ENCODE data around the gene MAPK1IP1L.
"Not testable (repeated sequence)": the region's sequence is repeated elsewhere in the genome, so short reads cannot be mapped to it uniquely, and the experiment has no call there.

MAPK1IP1L gene

DNA sequence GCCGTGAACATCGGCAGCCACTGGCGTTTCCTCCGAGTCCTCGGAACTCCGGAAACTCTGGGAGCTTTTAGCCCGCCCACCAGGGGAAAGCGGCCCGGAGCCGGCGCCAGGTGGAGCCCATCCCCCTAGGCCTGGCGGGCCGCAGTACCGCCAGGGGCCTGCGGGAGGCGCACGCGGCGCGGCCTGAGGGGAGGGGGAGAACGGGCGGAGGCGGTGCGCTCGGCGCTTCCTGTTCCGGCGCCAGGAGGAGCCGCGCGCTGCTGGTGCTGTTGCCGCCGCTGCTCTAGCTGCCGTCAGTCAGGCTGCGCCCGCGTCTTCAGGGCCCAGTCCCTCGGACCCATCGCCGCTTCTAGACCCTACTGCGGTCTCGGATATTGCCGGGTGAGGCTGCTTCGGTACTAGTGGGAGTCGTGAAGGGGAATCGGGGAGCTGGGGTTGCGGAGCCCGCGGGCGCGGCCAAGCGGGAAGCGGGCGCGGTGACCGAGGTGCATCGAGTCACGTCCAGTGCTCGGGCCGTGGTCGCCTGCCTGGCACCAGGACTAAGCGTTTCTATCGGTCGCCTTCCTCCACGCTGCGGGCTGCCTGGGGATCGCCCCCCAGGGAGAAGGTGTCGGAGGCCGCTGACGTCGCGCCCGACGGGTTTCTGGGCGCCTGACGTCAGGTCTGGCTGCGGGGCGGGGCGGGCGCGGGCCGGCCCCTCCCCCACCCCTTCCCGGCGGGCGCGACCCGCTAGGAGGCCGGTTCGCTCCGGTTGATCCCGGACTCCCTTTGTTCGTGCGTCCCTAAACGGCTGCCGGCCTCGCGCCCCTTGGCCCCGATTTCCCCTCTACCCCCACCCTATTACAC, at the start of gene MAPK1IP1L:
Gene MAPK1IP1L (plus strand): TSS at position 225 of the 846 bp plus-strand sequence. CDS start 10,037 bp downstream, outside the sequence.
- peak; percentile 97 for DNase-seq (ENCODE audit: low spot score)

DNA sequence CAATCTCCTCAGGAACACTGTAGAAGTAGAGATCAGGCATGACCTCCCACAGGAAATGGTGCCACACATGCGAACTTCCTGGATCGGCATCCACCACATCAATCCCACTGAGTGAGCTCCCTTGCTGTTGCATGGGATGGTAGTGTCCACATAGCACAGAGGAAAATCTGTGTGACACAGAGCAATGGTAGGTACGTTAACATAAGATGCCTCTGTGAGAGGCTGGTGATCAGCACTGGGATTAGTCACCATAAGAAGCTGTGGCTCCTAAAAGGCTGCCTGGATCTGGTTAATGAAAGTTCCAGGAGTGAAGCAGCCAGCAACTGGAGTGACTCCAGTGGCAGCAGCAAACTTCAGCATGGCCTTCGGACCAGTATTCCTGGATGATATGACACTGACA, 46.4 kb upstream of the MAPK1IP1L start:
- no peak for DNase-seq (ENCODE audit: low spot score)

DNA sequence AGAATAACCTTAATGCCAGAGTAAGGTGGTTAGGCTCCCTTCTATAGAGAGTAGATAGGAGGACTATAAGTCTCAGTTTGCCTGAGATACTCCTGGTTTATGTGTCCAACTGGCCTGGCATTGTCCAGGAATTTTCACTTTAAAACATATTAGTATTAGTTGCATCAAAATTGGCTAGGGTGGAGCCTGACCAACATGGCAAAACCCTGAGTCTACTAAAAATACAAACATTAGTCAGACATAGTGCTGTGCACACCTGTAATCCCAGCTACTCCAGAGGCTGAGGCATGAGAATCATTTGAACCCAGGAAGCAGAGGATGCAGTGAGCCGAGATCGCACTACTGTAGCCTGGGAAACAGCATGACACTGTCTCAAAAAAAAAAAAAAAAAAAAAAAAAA, 36.4 kb upstream of the MAPK1IP1L start:
- DNase-seq (ENCODE audit: low spot score), result no peak

DNA sequence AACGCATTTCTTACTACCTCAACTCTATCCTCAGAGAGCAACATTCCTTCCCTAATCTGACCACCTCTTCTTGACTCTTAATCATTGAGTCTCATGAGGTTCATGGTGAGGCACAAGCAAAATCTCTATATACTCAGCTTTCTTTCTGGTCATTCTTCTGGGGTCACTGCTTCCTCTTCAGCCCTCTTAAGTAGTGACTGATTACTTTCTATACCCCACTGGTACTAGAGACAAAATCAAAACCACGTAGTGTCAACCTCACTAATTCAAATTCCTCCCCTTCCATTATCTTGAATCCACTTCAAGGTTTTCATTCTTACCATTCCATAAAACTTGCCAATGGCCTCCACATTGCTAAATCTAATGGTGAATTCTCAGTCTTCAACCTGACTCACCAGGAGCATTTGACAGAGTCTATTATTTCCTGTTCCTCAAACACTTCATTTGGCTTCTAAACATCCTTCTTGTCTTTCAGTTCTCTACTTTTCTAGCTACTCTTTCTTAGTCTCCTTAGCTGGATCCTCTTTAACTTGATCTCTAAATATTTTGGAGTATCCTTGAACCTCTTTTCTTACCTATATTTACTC, 31.4 kb upstream of the MAPK1IP1L start:
- peak; percentile 20 for DNase-seq (ENCODE audit: low spot score)

DNA sequence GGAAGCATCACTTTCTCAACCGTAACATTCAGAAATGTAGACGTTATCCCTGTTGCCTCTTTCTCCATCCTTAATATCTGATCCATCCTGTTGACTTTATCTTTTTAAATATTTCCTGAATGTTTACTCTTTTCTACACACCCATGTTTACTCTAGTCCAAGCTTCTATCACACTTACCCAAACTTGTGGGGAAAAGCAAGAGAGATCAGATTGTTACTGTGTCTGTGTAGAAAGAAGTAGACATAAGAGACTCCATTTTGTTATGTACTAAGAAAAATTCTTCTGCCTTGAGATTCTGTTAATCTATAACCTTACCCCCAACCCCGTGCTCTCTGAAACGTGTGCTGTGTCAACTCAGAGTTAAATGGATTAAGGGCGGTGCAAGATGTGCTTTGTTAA, 27.1 kb upstream of the MAPK1IP1L start:
- DNase-seq (ENCODE audit: low spot score), result not testable (repeated sequence)

DNA sequence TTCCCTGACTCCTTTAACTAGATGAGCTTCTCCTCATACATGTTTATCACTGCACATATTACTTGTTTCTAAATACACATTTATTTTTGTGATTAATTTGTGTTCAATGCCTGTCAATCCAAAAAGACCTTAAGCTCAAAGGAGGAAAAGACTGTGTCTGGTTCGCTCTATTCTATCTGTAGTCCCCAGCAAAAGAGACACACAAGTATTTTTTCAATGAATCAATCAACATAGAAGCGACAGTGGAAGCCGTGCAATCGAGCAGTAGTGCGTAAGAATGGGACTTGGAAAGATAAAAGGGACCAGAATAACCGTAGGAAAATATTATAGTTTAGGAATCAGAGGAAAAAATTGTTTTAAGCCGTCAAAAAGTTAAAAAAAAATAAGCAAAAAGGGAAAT, 25.5 kb upstream of the MAPK1IP1L start:
- DNase-seq (ENCODE audit: low spot score), result no peak

DNA sequence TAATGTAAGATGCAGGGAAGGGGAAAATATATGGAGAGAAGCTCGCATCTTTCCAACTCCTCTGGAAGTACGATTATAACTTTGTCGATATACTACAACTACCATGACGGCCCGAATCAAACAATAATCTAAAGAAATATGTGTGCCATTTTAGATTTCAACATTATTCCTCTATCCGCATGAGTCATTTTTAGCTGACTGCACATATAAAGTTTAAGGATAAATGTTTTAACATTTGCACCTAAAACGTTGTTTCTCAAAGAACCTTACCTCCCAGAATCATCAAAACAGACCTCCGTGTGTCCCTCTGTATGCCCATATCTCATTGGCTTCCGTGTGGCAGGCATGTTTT, 25.0 kb upstream of the MAPK1IP1L start:
- no peak for DNase-seq (ENCODE audit: low spot score)

DNA sequence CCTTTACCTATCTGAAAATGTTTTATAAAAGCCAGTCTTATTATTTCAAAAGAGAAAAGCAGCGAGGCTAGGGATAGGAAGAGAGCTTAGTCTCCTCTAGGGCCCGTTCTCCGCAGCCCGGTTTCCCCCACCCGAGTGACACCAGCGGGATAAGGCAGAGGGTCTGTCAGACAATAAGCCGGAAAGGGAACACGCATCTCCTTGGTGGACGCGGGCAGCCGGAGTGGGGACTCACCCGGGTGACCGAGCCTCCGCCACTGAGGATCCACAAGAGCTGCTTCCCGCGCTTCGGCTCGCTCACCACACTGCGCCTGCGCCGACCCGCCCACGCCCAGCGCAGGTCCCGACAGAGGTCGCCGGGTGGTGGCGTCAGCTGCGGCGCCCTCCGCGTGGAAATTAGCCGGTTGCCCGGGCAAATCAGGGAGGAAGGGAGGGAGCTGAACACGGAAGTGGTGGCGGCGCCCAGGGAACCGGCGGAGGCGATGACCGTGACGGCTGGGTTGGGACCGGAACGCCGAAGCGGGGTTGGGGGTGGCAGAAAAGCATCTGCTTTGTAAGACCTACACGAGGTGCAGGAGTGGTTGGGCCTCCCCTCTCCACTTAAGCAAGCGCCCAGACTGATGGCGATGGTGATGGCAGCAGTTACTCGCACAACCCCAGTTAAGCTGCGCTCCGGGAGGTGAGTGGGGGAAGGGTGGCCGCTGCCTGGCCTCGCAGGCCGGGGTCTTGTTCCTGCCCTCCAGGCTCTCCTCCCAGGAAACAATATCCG, 24.5 kb upstream of the MAPK1IP1L start, which contains the start of the genes SOCS4 and WDHD1:
Gene SOCS4 (plus strand): TSS at position 444 of the 769 bp plus-strand sequence. CDS start 15,806 bp downstream, outside the sequence.
Gene WDHD1 (minus strand): TSS at position 307 of the 769 bp plus-strand sequence. CDS start 312 bp downstream, outside the sequence.
- DNase-seq (ENCODE audit: low spot score), result peak; percentile 96

DNA sequence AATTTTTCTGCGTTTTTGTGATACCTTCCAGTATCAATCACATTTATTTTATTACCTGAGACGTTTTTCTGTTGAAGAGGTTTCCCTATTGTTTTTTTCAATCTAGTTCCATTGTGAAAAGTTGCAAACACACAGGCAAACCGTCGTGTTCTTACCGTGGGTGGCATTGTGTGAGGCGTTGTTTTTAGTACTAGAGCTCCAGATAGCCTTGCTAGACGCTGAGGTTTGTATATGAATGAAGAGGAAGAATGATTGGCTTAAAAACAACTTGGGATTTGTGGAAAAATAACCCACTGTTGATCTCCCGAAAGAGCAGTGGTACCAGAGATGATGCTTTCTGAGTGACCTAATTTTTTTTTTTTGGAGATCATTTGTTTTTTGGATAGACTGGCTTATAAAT, 23.4 kb upstream of the MAPK1IP1L start:
- DNase-seq (ENCODE audit: low spot score), result no peak

DNA sequence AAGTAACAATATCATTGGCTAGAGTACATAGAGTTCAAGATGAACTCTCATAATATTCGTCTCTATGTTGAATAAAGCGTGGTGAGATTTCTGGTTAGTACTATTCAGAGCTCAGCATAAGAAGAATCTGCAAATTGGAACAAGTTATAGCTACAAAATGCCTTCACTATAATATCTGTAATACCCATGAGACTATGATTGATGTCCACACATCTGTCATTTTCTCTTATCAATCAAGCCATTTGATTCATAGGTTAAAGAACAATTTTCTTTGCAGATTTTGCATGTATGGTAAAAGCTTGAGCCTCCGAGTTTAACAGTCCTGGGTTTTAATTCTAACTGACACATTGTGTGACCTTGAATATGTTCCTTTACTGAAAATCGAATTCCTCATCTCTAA, 23.0 kb upstream of the MAPK1IP1L start:
- no peak for DNase-seq (ENCODE audit: low spot score)

DNA sequence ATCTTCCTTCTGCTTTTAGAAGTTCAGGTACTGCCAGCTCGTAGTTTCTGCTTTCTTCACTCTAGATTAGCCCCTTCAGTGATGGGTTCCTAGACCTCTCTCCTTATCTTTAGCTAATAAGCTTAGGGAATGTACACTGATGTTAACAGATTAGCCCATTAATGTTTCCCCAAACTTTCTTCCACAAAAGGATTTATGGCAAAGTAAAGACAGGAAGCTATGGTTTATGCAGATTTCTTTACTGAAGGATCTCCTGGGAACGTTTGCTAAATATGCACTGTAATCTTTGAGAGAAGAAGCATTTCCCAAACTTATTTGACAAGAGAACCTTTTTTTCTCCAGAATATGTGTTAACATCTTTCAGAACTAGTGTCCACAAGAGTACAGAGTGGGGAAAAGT, 20.3 kb upstream of the MAPK1IP1L start:
- no peak for DNase-seq (ENCODE audit: low spot score)

DNA sequence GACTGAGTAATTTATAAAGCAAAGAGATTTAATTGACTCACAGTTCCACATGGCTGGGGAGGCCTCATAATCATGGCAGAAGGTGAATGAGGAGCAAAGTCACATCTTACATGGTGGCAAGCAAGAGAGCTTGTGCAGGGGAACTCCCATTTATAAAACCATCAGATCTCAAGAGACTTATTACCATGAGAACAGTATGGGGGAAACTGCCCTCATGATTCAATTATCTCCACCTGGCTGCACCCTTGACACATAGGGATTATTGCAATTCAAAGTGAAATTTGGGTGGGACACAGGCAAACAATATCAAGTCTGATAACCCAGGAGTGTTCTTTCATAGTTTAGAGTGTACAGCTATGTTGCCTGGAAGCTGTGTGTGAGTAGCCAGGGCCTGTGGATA, 13.5 kb upstream of the MAPK1IP1L start:
- not testable (repeated sequence) for DNase-seq (ENCODE audit: low spot score)

DNA sequence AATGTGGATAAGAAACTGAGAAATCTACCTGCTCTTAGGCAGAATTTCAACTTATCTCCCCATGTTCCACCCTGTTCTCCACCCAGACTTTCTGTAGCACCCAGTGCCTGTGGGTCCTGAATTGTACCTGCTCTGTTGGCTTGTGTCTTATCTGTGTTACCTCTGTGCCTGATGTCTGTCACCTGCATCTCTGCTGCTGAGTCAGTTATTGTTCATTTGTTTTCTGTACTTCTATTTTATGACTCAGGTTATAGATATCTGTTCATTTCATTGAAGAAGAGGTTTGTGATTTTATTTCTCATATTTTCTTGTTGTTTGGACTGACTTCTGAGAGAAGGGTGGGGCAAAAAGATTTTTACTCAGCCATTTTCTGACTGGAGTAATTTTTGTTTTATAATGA, 12.7 kb upstream of the MAPK1IP1L start:
- no peak for DNase-seq (ENCODE audit: low spot score)

DNA sequence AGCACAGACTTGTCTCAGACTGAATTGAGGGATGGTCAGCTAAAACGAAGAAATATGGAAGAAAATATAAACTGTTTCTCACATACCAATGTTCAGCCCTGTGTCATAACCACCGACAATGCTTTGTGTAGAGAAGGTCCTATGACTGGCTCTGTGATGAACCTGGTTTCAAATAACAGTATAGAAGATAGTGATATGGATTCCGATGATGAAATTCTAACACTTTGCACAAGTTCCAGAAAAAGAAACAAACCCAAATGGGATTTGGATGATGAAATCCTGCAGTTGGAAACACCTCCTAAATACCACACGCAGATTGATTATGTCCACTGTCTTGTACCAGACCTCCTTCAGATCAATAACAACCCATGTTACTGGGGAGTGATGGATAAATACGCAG, 7.9 kb upstream of the MAPK1IP1L start:
- no peak for DNase-seq (ENCODE audit: low spot score)

DNA sequence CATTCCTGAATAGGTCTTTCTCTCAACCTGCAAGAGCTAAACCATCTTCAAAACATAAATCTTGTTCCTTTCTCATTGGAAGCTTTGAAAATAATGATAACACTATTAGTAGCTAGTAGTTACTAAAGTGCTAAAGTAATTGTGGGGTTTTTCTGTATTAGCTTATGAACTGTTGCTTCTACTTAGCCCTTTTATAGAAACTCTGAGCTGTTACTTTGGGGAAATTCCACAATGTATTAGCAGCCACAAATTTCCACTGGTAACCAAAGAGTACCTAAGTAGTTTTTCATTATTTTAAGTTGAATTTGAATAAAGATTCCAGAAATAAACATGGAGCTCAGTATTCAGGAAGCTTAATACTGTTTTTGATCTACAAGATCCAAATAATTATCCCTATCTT, 6.4 kb upstream of the MAPK1IP1L start:
- no peak for DNase-seq (ENCODE audit: low spot score)

DNA sequence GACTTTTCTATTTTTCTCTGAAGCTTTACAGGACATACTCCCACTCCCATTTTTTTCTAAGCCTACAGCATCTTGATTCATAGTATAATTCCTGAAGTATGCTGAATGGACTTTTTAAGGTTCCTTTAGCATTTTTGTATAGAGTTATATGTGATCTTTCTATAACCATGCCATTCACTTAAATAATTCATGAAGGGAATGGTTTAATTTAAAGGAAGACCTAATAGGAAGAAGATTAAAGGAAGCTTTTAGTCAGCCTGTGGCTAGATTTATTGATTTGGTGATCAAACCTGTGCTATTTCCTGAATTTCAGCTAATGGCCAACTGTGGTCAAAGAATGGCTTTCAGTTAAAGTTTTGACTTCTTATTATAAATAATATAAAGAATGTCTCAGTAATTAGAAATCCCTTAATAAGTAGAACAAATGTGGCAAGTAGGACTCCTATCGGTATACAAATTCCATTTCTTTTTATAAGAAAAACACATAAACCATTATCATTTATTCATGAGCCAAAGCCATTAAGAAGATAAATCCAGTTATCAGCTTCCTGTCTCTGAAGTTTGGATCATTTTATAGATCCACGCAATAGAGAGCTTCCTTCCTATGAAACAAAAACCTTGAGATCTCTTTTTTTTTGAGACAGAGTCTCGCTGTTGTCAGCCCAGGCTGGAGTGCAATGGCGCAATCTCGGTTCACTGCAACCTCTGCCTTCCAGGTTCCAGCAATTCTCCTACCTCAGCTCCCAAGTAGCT, 4.0 kb upstream of the MAPK1IP1L start:
- no peak for DNase-seq (ENCODE audit: low spot score)

DNA sequence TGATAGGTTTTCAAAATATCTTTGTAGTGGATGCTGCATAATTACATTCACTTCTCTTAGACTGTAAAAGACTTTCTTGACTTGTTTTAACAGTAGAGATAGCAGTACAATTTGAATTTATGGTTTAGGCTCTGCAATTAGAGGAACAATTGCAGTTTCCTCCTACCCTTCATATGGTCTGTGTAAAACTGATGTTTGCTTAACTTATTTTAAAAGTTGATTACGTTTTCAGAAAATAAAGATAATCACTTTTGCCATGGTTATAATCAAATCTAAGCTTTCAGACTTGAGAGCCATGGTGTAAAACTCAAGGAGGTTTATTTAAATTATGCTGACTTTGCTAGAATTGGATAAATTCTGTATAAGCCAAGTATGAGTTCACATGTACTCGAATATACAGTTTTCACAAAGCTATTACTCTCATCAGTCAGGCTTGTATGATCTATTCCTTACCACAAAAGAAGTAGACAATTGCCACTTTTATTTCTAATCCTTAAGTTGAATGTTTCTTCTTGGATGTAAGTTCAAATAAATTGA, 2.5 kb upstream of the MAPK1IP1L start:
- DNase-seq (ENCODE audit: low spot score), result no peak

DNA sequence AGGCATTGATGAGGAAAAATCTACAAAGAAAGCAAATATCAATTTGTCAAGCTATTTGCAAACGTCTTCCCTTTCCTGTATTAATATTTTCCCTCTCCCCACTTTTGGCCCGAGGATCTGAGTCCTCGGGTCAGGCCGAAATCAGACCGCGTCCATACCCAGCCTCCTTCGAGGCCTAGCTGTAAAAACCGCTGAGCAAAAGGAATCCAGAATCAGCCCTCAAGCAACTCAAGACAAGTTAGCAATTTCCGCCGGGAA, 353 bp upstream of the MAPK1IP1L start:
- no peak for DNase-seq (ENCODE audit: low spot score)

DNA sequence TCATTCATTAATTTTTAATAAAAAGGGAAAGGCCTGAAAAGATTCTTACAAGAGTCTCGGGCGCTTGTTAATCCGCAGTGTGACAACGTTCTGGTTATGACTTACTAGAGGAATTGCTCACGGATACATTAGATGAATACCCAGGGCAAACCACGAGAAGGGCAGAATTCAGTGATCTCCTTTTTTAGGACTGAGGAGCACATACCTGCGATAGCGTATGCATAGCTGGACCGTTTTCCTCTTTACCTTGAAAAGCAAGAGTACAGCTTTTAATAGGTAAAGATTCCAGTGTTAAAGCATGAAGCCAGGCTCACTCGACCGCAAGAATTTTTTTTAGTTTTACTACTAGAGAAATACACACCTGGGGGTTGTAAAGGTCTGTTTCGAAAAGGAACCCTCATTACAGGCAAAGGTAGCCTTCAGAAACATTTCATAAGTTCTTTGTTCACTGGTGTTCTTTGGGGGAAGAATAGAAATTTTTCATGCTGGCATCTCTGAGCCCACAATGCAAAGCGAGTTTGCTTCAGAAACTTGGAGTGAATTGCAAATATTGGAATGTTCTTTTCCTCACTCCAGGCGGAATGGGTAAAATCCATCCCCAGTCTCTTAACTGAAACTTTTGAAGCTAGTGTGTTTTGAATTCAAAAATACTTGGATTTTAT, 953 bp downstream of the MAPK1IP1L start:
- peak; percentile 41 for DNase-seq (ENCODE audit: low spot score)

DNA sequence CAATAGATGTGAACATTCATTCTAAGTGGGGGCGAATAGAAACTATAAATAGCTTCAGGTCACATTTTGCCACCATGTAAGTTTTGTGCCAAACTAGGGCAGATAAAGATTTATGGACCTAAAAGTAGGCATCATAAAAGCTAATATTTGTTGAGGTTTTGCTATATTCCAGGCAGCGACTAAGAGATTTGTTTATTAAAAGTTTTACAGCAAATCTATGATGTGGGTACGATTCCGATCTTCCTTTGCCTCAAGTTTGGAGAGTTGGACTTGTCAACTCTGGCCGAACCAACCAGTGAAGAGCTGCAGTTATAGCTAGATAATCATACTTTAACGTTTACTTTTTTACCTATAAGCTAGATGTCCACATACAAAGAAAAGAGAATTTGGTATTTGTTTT, 1.6 kb downstream of the MAPK1IP1L start:
- no peak for DNase-seq (ENCODE audit: low spot score)

DNA sequence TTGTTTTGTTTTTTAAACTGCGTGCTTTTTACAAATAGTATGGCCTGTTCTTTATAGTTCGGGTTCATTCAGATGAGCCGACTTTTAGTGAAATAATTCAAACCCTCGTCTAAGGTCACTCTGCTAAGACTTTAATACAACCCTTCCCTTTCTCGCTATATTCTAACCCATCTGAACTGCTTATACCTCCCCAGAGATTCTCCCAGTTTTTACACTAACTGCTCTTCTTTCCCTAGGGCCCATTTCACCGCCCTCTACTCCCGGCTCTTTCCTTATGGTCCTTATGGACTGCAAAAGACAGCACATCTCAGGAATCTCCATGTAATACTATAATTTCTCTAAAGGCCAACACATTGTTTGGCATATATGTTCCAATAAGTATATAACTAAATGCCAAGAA, 2.1 kb downstream of the MAPK1IP1L start:
- DNase-seq (ENCODE audit: low spot score), result no peak
